Smooth muscle cell (in vitro differentiated cells): Measurements from ENCODE around the gene THPO. TPM values are rescaled to one million over a fixed set of nuclear protein-coding genes. Genes with fewer than 3 reads are reported as not detected.

Source experiments
- DNase-seq: peaks from one replicate; lab custom pipeline; 2025; ENCODE audit not compliant: unreplicated experiment; lab: John Stamatoyannopoulos, UW
- H2AFZ ChIP-seq: fragments of 200-600 bp; sonication (generic); 2 replicates; pipeline ENCODE4 v1.6.0; 2016; ENCODE audit warnings: antibody characterized with exemption, low read depth, mild to moderate bottlenecking
- H3F3A ChIP-seq: fragments of 200-600 bp; sonication (generic); 2 replicates; pipeline ENCODE4 v1.6.0; 2017; ENCODE audit warnings: antibody characterized with exemption, low read depth
- H3K27ac ChIP-seq: fragments of 200-600 bp; sonication (generic); 2 replicates; pipeline ENCODE4 v1.5.1; 2016; ENCODE audit warnings: low read depth, mild to moderate bottlenecking
- H3K27me3 ChIP-seq: fragments of 200-600 bp; sonication (generic); 2 replicates; pipeline ENCODE4 v1.6.1; 2016; ENCODE audit warnings: low read depth, mild to moderate bottlenecking
- H3K36me3 ChIP-seq: fragments of 200-600 bp; sonication (generic); 2 replicates; pipeline ENCODE4 v1.5.1; 2016; ENCODE audit warnings: low read depth
- H3K4me1 ChIP-seq: fragments of 200-600 bp; sonication (generic); 2 replicates; pipeline ENCODE4 v1.5.1; 2016; ENCODE audit warnings: low read depth
- H3K4me2 ChIP-seq: fragments of 200-600 bp; sonication (generic); 2 replicates; pipeline ENCODE4 v1.6.0; 2016; ENCODE audit warnings: mild to moderate bottlenecking
- H3K4me3 ChIP-seq: fragments of 200-600 bp; sonication (generic); 2 replicates; pipeline ENCODE4 v1.5.1; 2016; ENCODE audit warnings: mild to moderate bottlenecking
- H3K79me2 ChIP-seq: fragments of 200-600 bp; sonication (generic); 2 replicates; pipeline ENCODE4 v1.6.0; 2016; ENCODE audit warnings: low read depth, mild to moderate bottlenecking
- H3K9ac ChIP-seq: fragments of 200-600 bp; sonication (generic); 2 replicates; pipeline ENCODE4 v1.6.0; 2016; ENCODE audit warnings: low read depth
- H3K9me3 ChIP-seq: fragments of 200-600 bp; sonication (generic); replicated peaks from 2 replicates; pipeline ENCODE4 v1.5.1; 2016; ENCODE audit warnings: low read depth
- H4K20me1 ChIP-seq: fragments of 200-600 bp; sonication (generic); 2 replicates; pipeline ENCODE4 v1.6.0; 2016; ENCODE audit warnings: low read depth
- CTCF ChIP-seq: fragments of 200-600 bp; sonication (generic); IDR thresholded peaks from 2 replicates; pipeline ENCODE4 v1.5.1; 2017; ENCODE audit warnings: borderline replicate concordance, mild to moderate bottlenecking, antibody characterized with exemption; ENCODE audit not compliant: insufficient read depth, poor library complexity, severe bottlenecking
- WGBS: methylation state at CpG from one replicate; pipeline ENCODE4 v1.1.7; 2016; ENCODE audit warnings: low lambda C conversion rate; 5-methylcytosine and 5-hydroxymethylcytosine counted together
- polyA plus RNA-seq: library from polyadenylated mRNA; unstranded; fragments of >200 nt; fragmentation: Nextera tagmentation; extraction: Ambion mirVana; gene quantifications from 2 replicates; pipeline ENCODE4 v1.2.1, GENCODE V29; 2016
- small RNA-seq: library from RNA; depleted of rRNA; stranded (forward); fragments of <200 nt; gene quantifications from one replicate; pipeline ENCODE3, GENCODE V24; 2014
- total RNA-seq: library from RNA; depleted of rRNA; stranded (reverse); fragments of >200 nt; gene quantifications from 2 replicates; pipeline ENCODE4 v1.2.3, GENCODE V29; 2014

The THPO gene
- total and polyA plus RNA-seq, 2 experiments from 2014 or later: 0.45 TPM; not detected in 1

GRCh38 chr3:184322731-184323487, 55.1 kb downstream of the THPO start:
- Histone ChIP-seq H2AFZ (no peak overlapping the region), H3K9ac (no peak overlapping the region), H3K79me2 (peaks cover 77% of the 10 kb centered on the region), H3K4me2 (no peak overlapping the region), H3K4me3 (no peak overlapping the region), H3K27ac (no peak overlapping the region), H3K27me3 (no peaks in the 10 kb centered on the region), H4K20me1 (peaks cover 100% of the 10 kb centered on the region), H3K36me3 (peaks cover 34% of the 10 kb centered on the region), H3F3A (peaks cover 9% of the 10 kb centered on the region), H3K9me3 (no peaks in the 10 kb centered on the region), H3K4me1 (peaks cover 8% of the 10 kb centered on the region)
- TF ChIP-seq CTCF: no peak
- whole genome bisulfite sequencing: 99% methylated on average over 20 of the region's 20 CpGs
- DNase-seq: no peak

Small RNA genes within 50 kb of the gene (small RNA-seq; reads per million reads assigned to genes)
- 588 reads per million, percentile 99 among the genes with 10 or more reads in this experiment for gene SNORD66

Other genes with a start within 250 kb of the THPO start
- gene EIF2B5, start 242.8 kb downstream of the THPO start, total RNA-seq: 23.5 and 25.3 TPM in 2 replicates
- 32.3 and 50.4 TPM in 2 replicates for gene EIF2B5, start 242.8 kb downstream of the THPO start, polyA plus RNA-seq
- 40.2 and 42.5 TPM in 2 replicates for gene DVL3, start 222.8 kb downstream of the THPO start, total RNA-seq
- 87.7 and 122 TPM in 2 replicates for gene DVL3, start 222.8 kb downstream of the THPO start, polyA plus RNA-seq
- 444 and 464 TPM in 2 replicates for gene AP2M1, start 203.4 kb downstream of the THPO start, total RNA-seq
- gene AP2M1, start 203.4 kb downstream of the THPO start, polyA plus RNA-seq: 772 and 784 TPM in 2 replicates
- 34.6 and 40.4 TPM in 2 replicates for gene ABCF3, start 192.0 kb downstream of the THPO start, total RNA-seq
- 46.3 and 69.1 TPM in 2 replicates for gene ABCF3, start 192.0 kb downstream of the THPO start, polyA plus RNA-seq
- gene VWA5B2, start 148.6 kb downstream of the THPO start, total RNA-seq: not detected in 2 replicates
- gene VWA5B2, start 148.6 kb downstream of the THPO start, polyA plus RNA-seq: 0.70 TPM in 1 of 2 replicates, not detected in the other
- gene ALG3, start 129.2 kb downstream of the THPO start, total RNA-seq: 48.8 and 95.2 TPM in 2 replicates
- 91.2 and 96.7 TPM in 2 replicates for gene ALG3, start 129.2 kb downstream of the THPO start, polyA plus RNA-seq
- gene EEF1AKMT4, start 128.5 kb downstream of the THPO start, total RNA-seq: 4.1 and 4.7 TPM in 2 replicates
- 5.8 and 9.1 TPM in 2 replicates for gene EEF1AKMT4, start 128.5 kb downstream of the THPO start, polyA plus RNA-seq
- not detected in 2 replicates for gene CAMK2N2, start 116.7 kb downstream of the THPO start, total RNA-seq
- gene CAMK2N2, start 116.7 kb downstream of the THPO start, polyA plus RNA-seq: 0.18 TPM in 1 of 2 replicates, not detected in the other
- not detected in 2 replicates for gene ECE2, start 102.2 kb downstream of the THPO start, total RNA-seq
- gene ECE2, start 102.2 kb downstream of the THPO start, polyA plus RNA-seq: not detected in 2 replicates
- gene PSMD2, start 79.0 kb downstream of the THPO start, total RNA-seq: 303 and 315 TPM in 2 replicates
- gene PSMD2, start 79.0 kb downstream of the THPO start, polyA plus RNA-seq: 356 and 400 TPM in 2 replicates
- gene EIF4G1, start 63.6 kb downstream of the THPO start, total RNA-seq: 148 and 198 TPM in 2 replicates
- 171 and 213 TPM in 2 replicates for gene EIF4G1, start 63.6 kb downstream of the THPO start, polyA plus RNA-seq
- gene FAM131A, start 40.6 kb downstream of the THPO start, total RNA-seq: 13.6 and 20.2 TPM in 2 replicates
- 15.3 and 15.8 TPM in 2 replicates for gene FAM131A, start 40.6 kb downstream of the THPO start, polyA plus RNA-seq
- gene CLCN2, start 16.6 kb downstream of the THPO start, total RNA-seq: 2.3 and 4.1 TPM in 2 replicates
- gene CLCN2, start 16.6 kb downstream of the THPO start, polyA plus RNA-seq: 4.5 and 6.5 TPM in 2 replicates
- 87.0 and 154 TPM in 2 replicates for gene POLR2H, start 16.5 kb downstream of the THPO start, total RNA-seq
- 64.6 and 77.9 TPM in 2 replicates for gene POLR2H, start 16.5 kb downstream of the THPO start, polyA plus RNA-seq
- gene CHRD, start 1.8 kb upstream of the THPO start, total RNA-seq: 1.5 and 7.1 TPM in 2 replicates
- gene CHRD, start 1.8 kb upstream of the THPO start, polyA plus RNA-seq: 2.5 and 4.9 TPM in 2 replicates
- 9.9 and 11.1 TPM in 2 replicates for gene EPHB3, start 183.6 kb upstream of the THPO start, total RNA-seq
- 23.1 and 31.6 TPM in 2 replicates for gene EPHB3, start 183.6 kb upstream of the THPO start, polyA plus RNA-seq